ENCODE measurements around the gene BEX1.
"Not testable (repeated sequence)": the region's sequence is repeated elsewhere in the genome, so short reads cannot be mapped to it uniquely, and the experiment has no call there.

The BEX1 gene

GRCh38 chrX:103063918-103064434, at the start of gene BEX1:
Gene BEX1 (minus strand): TSS chrX:103064171. CDS start chrX:103063274, 897 bp downstream.
- no peak for DNase-seq

GRCh38 chrX:103109497-103109896, 45.5 kb upstream of the BEX1 start:
- DNase-seq: not testable (repeated sequence)

- peak; percentile 30 for DNase-seq
Measured at GRCh38 chrX:103107836-103108235, 43.9 kb upstream of the BEX1 start.

- DNase-seq: not testable (repeated sequence)
Measured at GRCh38 chrX:103107227-103107737, 43.3 kb upstream of the BEX1 start.

- DNase-seq: not testable (repeated sequence)
Measured at GRCh38 chrX:103104370-103104769, 40.4 kb upstream of the BEX1 start.

GRCh38 chrX:103103866-103104265, 39.9 kb upstream of the BEX1 start:
- not testable (repeated sequence) for DNase-seq

- no peak for DNase-seq
Measured at GRCh38 chrX:103101299-103102042, 37.5 kb upstream of the BEX1 start.

GRCh38 chrX:103100484-103100883, 36.5 kb upstream of the BEX1 start:
- no peak for DNase-seq

GRCh38 chrX:103099691-103100090, 35.7 kb upstream of the BEX1 start:
- DNase-seq: no peak

- no peak for DNase-seq
Measured at GRCh38 chrX:103098488-103098887, 34.5 kb upstream of the BEX1 start.

- no peak for DNase-seq
Measured at GRCh38 chrX:103092942-103093341, 29.0 kb upstream of the BEX1 start, which contains the start of gene NXF3. Gene NXF3 (minus strand): TSS chrX:103093143. CDS start chrX:103093023, 120 bp downstream.

GRCh38 chrX:103081051-103081450, 17.1 kb upstream of the BEX1 start:
- no peak for DNase-seq

GRCh38 chrX:103073467-103073866, 9.5 kb upstream of the BEX1 start:
- DNase-seq: no peak

- DNase-seq: no peak
Measured at GRCh38 chrX:103066606-103067005, 2.6 kb upstream of the BEX1 start.

GRCh38 chrX:103063191-103063845, 653 bp downstream of the BEX1 start:
- DNase-seq: no peak

GRCh38 chrX:103061486-103061885, 2.5 kb downstream of the BEX1 start:
- no peak for DNase-seq

- DNase-seq: no peak
Measured at GRCh38 chrX:103056902-103057301, 7.1 kb downstream of the BEX1 start.

- no peak for DNase-seq
Measured at GRCh38 chrX:103052625-103053024, 11.3 kb downstream of the BEX1 start.

GRCh38 chrX:103051260-103051789, 12.6 kb downstream of the BEX1 start:
- DNase-seq: no peak

GRCh38 chrX:103033371-103033770, 30.6 kb downstream of the BEX1 start:
- DNase-seq: not testable (repeated sequence)

GRCh38 chrX:103017542-103017941, 46.4 kb downstream of the BEX1 start:
- no peak for DNase-seq

GRCh38 chrX:103012945-103013344, 51.0 kb downstream of the BEX1 start:
- no peak for DNase-seq
